Natural killer cell (primary cell): ENCODE results near the gene ARL3. TPM values are rescaled to one million over a fixed set of nuclear protein-coding genes. Genes with fewer than 3 reads are reported as not detected.

Experiments used
- ATAC-seq, 3 donors: fragments of 150-1000 bp in 2 of 3; fragments of 200-7000 bp in 1 of 3; cut with Tn5 transposase; 1 replicate in 1 of 3; 2 replicates in 2 of 3; pipeline ENCODE4 v1.10.0; 2021; ENCODE audit warnings: mild to moderate bottlenecking in 2 of 3, moderate library complexity in 2 of 3
- DNase-seq, 2 donors: peaks; one replicate each; pipeline versions ENCODE4 v3.0.0 to v3.0.0-alpha.2; 2013 to 2021; ENCODE audit warnings: mixed read lengths in 1 of 2
- H3K27ac ChIP-seq: one replicate; pipeline ENCODE4 v1.5.1; 2013; ENCODE audit warnings: mild to moderate bottlenecking, low read length
- H3K27me3 ChIP-seq: one replicate; pipeline ENCODE4 v1.6.1; 2013; ENCODE audit warnings: low read length; ENCODE audit not compliant: control insufficient read depth, insufficient read depth
- H3K36me3 ChIP-seq: one replicate; pipeline ENCODE4 v1.6.1; 2013; ENCODE audit warnings: low read length; ENCODE audit not compliant: control insufficient read depth, insufficient read depth
- H3K4me1 ChIP-seq: one replicate; pipeline ENCODE4 v1.6.1; 2013; ENCODE audit warnings: low read length; ENCODE audit not compliant: control insufficient read depth, insufficient read depth
- H3K4me3 ChIP-seq: one replicate; pipeline ENCODE4 v1.5.1; 2013; ENCODE audit warnings: low read length
- H3K9me3 ChIP-seq: one replicate; pipeline ENCODE4 v1.6.1; 2013; ENCODE audit warnings: low read length; ENCODE audit not compliant: control insufficient read depth, insufficient read depth
- H3K27ac Mint-ChIP-seq, 2 donors: one replicate each; pipeline ENCODE4 v1.8.0; 2022; ENCODE audit warnings: mild to moderate bottlenecking in 2 of 2, mixed read lengths in 2 of 2, moderate library complexity in 1 of 2
- H3K27me3 Mint-ChIP-seq, 2 donors: one replicate each; pipeline ENCODE4 v1.8.0; 2022; ENCODE audit warnings: low read depth in 2 of 2, mixed read lengths in 2 of 2
- H3K36me3 Mint-ChIP-seq: one replicate; pipeline ENCODE4 v1.8.0; 2022; ENCODE audit warnings: mixed read lengths
- H3K4me1 Mint-ChIP-seq, 2 donors: one replicate each; pipeline ENCODE4 v1.8.0; 2022; ENCODE audit warnings: mixed read lengths in 2 of 2
- H3K4me3 Mint-ChIP-seq: one replicate; pipeline ENCODE4 v1.8.0; 2022; ENCODE audit warnings: mild to moderate bottlenecking, moderate library complexity, mixed read lengths
- H3K9me3 Mint-ChIP-seq, 2 donors: one replicate each; pipeline ENCODE4 v1.8.0; 2022; ENCODE audit warnings: mixed read lengths in 2 of 2
- CTCF ChIP-seq: fragments of 200-600 bp; IDR thresholded peaks from one replicate; pipeline ENCODE4 v1.8.0; 2022; ENCODE audit warnings: antibody characterized with exemption
- WGBS: methylation state at CpG from one replicate; pipeline ENCODE4 v1.1.7; 2013; ENCODE audit warnings: missing lambda C conversion rate; ENCODE audit not compliant: insufficient coverage; 5-methylcytosine and 5-hydroxymethylcytosine counted together
- intact Hi-C: fragments of 100-400 bp; cut with micrococcal nuclease; formaldehyde crosslinking; loops from one replicate; pipeline ENCODE4 v1.14.2; 2022
- total RNA-seq, 4 donors: library from RNA; stranded (reverse); fragments of 120-200 nt in 1 of 4; gene quantifications; one replicate each; pipeline versions ENCODE4 v1.2.3 to v1.2.4, GENCODE V29; 2013 to 2022

ARL3 gene
- total RNA-seq, 3 donors from 2014 or later (not counting 1 experiment from before 2014, with no cell fraction given), result 1.4 to 1.7 (median 1.5) TPM

- Mint-ChIP-seq H3K4me1 (peaks cover 17 to 29% of the 10 kb centered on the region in 2 donors), H3K36me3 (no peaks in the 10 kb centered on the region), H3K27ac (no peak overlapping the region), H3K9me3 (no peaks in the 10 kb centered on the region), H3K4me3 (peak overlapping the region; percentile 37), H3K27me3 (no peaks in the 10 kb centered on the region)
- WGBS, result 54% methylated on average over 2 of the region's 4 CpGs
- Histone ChIP-seq H3K36me3 (no peaks in the 10 kb centered on the region), H3K27ac (no peak overlapping the region), H3K27me3 (no peaks in the 10 kb centered on the region), H3K9me3 (no peaks in the 10 kb centered on the region), H3K4me1 (peaks cover 15% of the 10 kb centered on the region), H3K4me3 (no peak overlapping the region)
- ATAC-seq (no peak), DNase-seq (peak in 1 of 2 donors; percentile 18)
- intact Hi-C loops, result loop anchor here (5.0 kb wide), 2 partner anchors 50 to 210 kb away; partner anchors contain the start of genes ACTR1A and SUFU
- no peak for TF ChIP-seq CTCF
Measured at GRCh38 chr10:102712089-102712488, 2.1 kb downstream of the ARL3 start.

- Mint-ChIP-seq H3K36me3 (no peaks in the 10 kb centered on the region), H3K4me1 (peaks cover 17 to 29% of the 10 kb centered on the region in 2 donors), H3K4me3 (no peak overlapping the region), H3K9me3 (no peaks in the 10 kb centered on the region), H3K27me3 (no peaks in the 10 kb centered on the region), H3K27ac (peak overlapping the region in 1 of 2 donors; percentile 7)
- Histone ChIP-seq H3K27me3 (no peaks in the 10 kb centered on the region), H3K9me3 (no peaks in the 10 kb centered on the region), H3K4me3 (no peak overlapping the region), H3K36me3 (no peaks in the 10 kb centered on the region), H3K27ac (peak overlapping the region; percentile 8), H3K4me1 (peaks cover 15% of the 10 kb centered on the region)
- peak in 1 of 2 donors; percentile 26 for DNase-seq
- WGBS, result 33% methylated on average over 2 of the region's 4 CpGs
- no peak for TF ChIP-seq CTCF
- ATAC-seq, result no peak
- intact Hi-C loops, result loop anchor here (5.0 kb wide), 2 partner anchors 48 to 208 kb away; partner anchors contain the start of genes ACTR1A and SUFU
Measured at GRCh38 chr10:102710609-102711008, 3.6 kb downstream of the ARL3 start.

- Histone ChIP-seq H3K27ac (no peak overlapping the region), H3K4me1 (no peaks in the 10 kb centered on the region), H3K36me3 (no peaks in the 10 kb centered on the region), H3K9me3 (no peaks in the 10 kb centered on the region), H3K27me3 (no peaks in the 10 kb centered on the region), H3K4me3 (no peak overlapping the region)
- ATAC-seq, result no peak
- TF ChIP-seq CTCF, result no peak
- Mint-ChIP-seq H3K9me3 (no peaks in the 10 kb centered on the region), H3K4me1 (peaks cover 0 to 11% of the 10 kb centered on the region in 2 donors), H3K4me3 (no peak overlapping the region), H3K27ac (no peak overlapping the region), H3K36me3 (no peaks in the 10 kb centered on the region), H3K27me3 (no peaks in the 10 kb centered on the region)
- intact Hi-C loops, result no loop called here
- whole genome bisulfite sequencing, result 75% methylated on average over 1 of the region's 2 CpGs
- DNase-seq, result no peak
Measured at GRCh38 chr10:102705531-102705930, 8.7 kb downstream of the ARL3 start.

- H3K36me3 Mint-ChIP-seq, result no peaks in the 10 kb centered on the region
- TF ChIP-seq CTCF, result no peak
- H3K4me1 Mint-ChIP-seq, result peaks cover 0 to 8% of the 10 kb centered on the region in 2 donors
- no peak overlapping the region for H3K4me3 ChIP-seq
- no peaks in the 10 kb centered on the region for H3K36me3 ChIP-seq
- no peaks in the 10 kb centered on the region for H3K9me3 ChIP-seq
- H3K27me3 Mint-ChIP-seq, result no peaks in the 10 kb centered on the region
- H3K27ac ChIP-seq, result no peak overlapping the region
- H3K4me1 ChIP-seq, result no peaks in the 10 kb centered on the region
- 87% methylated on average over 6 of the region's 6 CpGs for WGBS
- no peak overlapping the region for H3K4me3 Mint-ChIP-seq
- DNase-seq, result no peak
- intact Hi-C loops, result no loop called here
- H3K27ac Mint-ChIP-seq, result no peak overlapping the region
- H3K27me3 ChIP-seq, result no peaks in the 10 kb centered on the region
- no peaks in the 10 kb centered on the region for H3K9me3 Mint-ChIP-seq
- ATAC-seq, result no peak
Measured at GRCh38 chr10:102704915-102705314, 9.3 kb downstream of the ARL3 start.
